OCI-LY7 (cell line): ENCODE results near the gene TSPAN1. TPM values are rescaled to one million over a fixed set of nuclear protein-coding genes. Genes with fewer than 3 reads are reported as not detected.
"Not testable (repeated sequence)": the region's sequence is repeated elsewhere in the genome, so short reads cannot be mapped to it uniquely, and the experiment has no call there.

Source experiments
- BruUV-seq: library from RNA; stranded (reverse); fragments of 400-500 nt; replicated peaks from 2 replicates; lab custom pipeline; 2021; lab: Mats Ljungman, UMichigan
- CTCF ChIA-PET: fragments of 300-600 bp; sonication (Branson Sonifier 250); formaldehyde crosslinking; loops from one replicate; lab custom pipeline; 2022; ENCODE audit warnings: antibody characterized with exemption; ENCODE audit not compliant: unreplicated experiment; lab: Charles Lee
- POLR2A ChIA-PET: fragments of 300-600 bp; sonication (Branson Sonifier 250); formaldehyde crosslinking; loops from one replicate; lab custom pipeline; 2022; ENCODE audit warnings: antibody characterized with exemption; lab: Charles Lee
- DNase-seq: peaks from one replicate; pipeline ENCODE4 v3.0.0-alpha.2; 2015; ENCODE audit warnings: low spot score
- H2AFZ ChIP-seq: fragments of 200-600 bp; sonication (generic), shearing (Covaris generic); 2 replicates; pipeline ENCODE4 v1.6.1; 2014; ENCODE audit warnings: mild to moderate bottlenecking, antibody characterized with exemption, low read length, moderate library complexity
- H3K27ac ChIP-seq: fragments of 200-600 bp; sonication (generic); 2 replicates; pipeline ENCODE4 v1.5.1; 2014; ENCODE audit warnings: mixed run types, low read depth, mild to moderate bottlenecking, moderate library complexity, low read length, inconsistent platforms; ENCODE audit not compliant: poor library complexity, severe bottlenecking
- H3K36me3 ChIP-seq: fragments of 200-600 bp; sonication (generic); 2 replicates; pipeline ENCODE4 v1.6.1; 2014; ENCODE audit warnings: mild to moderate bottlenecking, antibody characterized with exemption, low read length, moderate library complexity, mixed read lengths; ENCODE audit not compliant: insufficient read depth
- H3K4me1 ChIP-seq: fragments of 200-600 bp; sonication (generic); 2 replicates; pipeline ENCODE4 v1.5.1; 2014; ENCODE audit warnings: mild to moderate bottlenecking, low read length; ENCODE audit not compliant: insufficient read depth, poor library complexity, severe bottlenecking
- H3K4me2 ChIP-seq: fragments of 200-600 bp; sonication (generic); 2 replicates; pipeline ENCODE4 v1.6.1; 2014; ENCODE audit warnings: mild to moderate bottlenecking, low read length
- H3K4me3 ChIP-seq: fragments of 200-600 bp; sonication (generic); 2 replicates; pipeline ENCODE4 v1.5.1; 2014; ENCODE audit warnings: mild to moderate bottlenecking, low read depth, low read length; ENCODE audit not compliant: poor library complexity, severe bottlenecking
- H3K79me2 ChIP-seq: fragments of 200-600 bp; sonication (generic); 2 replicates; pipeline ENCODE4 v1.6.1; 2016; ENCODE audit warnings: low read depth, mild to moderate bottlenecking, low read length, moderate library complexity, mixed read lengths; ENCODE audit not compliant: insufficient read depth
- H3K9me2 ChIP-seq: fragments of 200-600 bp; sonication (generic); 2 replicates; pipeline ENCODE4 v1.6.1; 2016; ENCODE audit warnings: mild to moderate bottlenecking, low read length, mixed read lengths; ENCODE audit not compliant: insufficient read depth
- H3K9me3 ChIP-seq: fragments of 200-600 bp; sonication (generic); 2 replicates; pipeline ENCODE4 v1.6.1; 2014; ENCODE audit warnings: mild to moderate bottlenecking, mixed run types, low read length, mixed read lengths
- H4K20me1 ChIP-seq: fragments of 200-600 bp; sonication (generic); 2 replicates; pipeline ENCODE4 v1.6.1; 2014; ENCODE audit warnings: mild to moderate bottlenecking, antibody characterized with exemption, low read length, moderate library complexity, mixed read lengths; ENCODE audit not compliant: insufficient read depth
- CTCF ChIP-seq: fragments of 200-600 bp; sonication (generic); conservative IDR thresholded peaks from 2 replicates; pipeline ENCODE4 v1.5.1; 2014; ENCODE audit warnings: mild to moderate bottlenecking, antibody characterized with exemption, low read length, moderate library complexity, mixed read lengths
- EZH2phosphoT487 ChIP-seq: fragments of 200-600 bp; sonication (generic); IDR thresholded peaks from 2 replicates; pipeline ENCODE4 v1.6.1; 2018; ENCODE audit warnings: low read depth, borderline replicate concordance, mild to moderate bottlenecking, mixed run types, antibody characterized with exemption, low read length, moderate library complexity, mixed read lengths
- intact Hi-C: fragments of 100-400 bp; cut with micrococcal nuclease; formaldehyde crosslinking; loops from one replicate; pipeline ENCODE4 v1.10.0; 2022; ENCODE audit not compliant: unreplicated experiment
- total RNA-seq, 2 experiments: library from RNA; depleted of rRNA in 1 of 2; stranded (reverse); fragments of >200 nt in 1 of 2; shearing (Covaris generic) in 1 of 2; gene quantifications; 2 replicates each; pipeline ENCODE4 v1.2.3, GENCODE V29; 2014 to 2022

Gene TSPAN1
- total RNA-seq, 2 experiments from 2014 or later: not detected

GRCh38 chr1:46221749-46222148 is 46.9 kb downstream of the TSPAN1 start:
- Histone ChIP-seq H2AFZ (no peak overlapping the region), H4K20me1 (no peaks in the 10 kb centered on the region), H3K9me3 (no peaks in the 10 kb centered on the region), H3K79me2 (no peaks in the 10 kb centered on the region), H3K27ac (no peak overlapping the region), H3K4me3 (no peak overlapping the region), H3K9me2 (no peaks in the 10 kb centered on the region), H3K36me3 (no peaks in the 10 kb centered on the region), H3K4me1 (peaks cover 18% of the 10 kb centered on the region), H3K4me2 (no peak overlapping the region)
- TF ChIP-seq CTCF: no peak
- TF ChIP-seq EZH2phosphoT487: no peak
- POLR2A ChIA-PET: no interaction called here
- CTCF ChIA-PET: no interaction called here
- DNase-seq: no peak
- no TSS peak for BruUV-seq
- intact Hi-C loops: loop anchor here (10.0 kb wide), 1 partner anchor 607 kb away; no protein-coding TSS in a partner anchor

- peak overlapping the region; percentile 57 for H2AFZ ChIP-seq
- ChIA-PET POLR2A (interaction anchor here (0.6 to 1.5 kb wide), 9 partner anchors 9 to 185 kb away, joined by 3 to 7 read pairs (median 4); partner anchors contain the start of gene POMGNT1), CTCF (interaction anchor here (0.9 to 1.9 kb wide), 8 partner anchors 12 to 293 kb away, joined by 3 to 13 read pairs (median 6); partner anchors contain the start of genes P3R3URF and POMGNT1)
- peak; percentile 39 for DNase-seq
- H3K9me3 ChIP-seq, H3K9me2 ChIP-seq, BruUV-seq, H3K4me3 ChIP-seq, H3K36me3 ChIP-seq, H3K79me2 ChIP-seq, H4K20me1 ChIP-seq: not testable (repeated sequence)
- peak overlapping the region; percentile 22 for H3K27ac ChIP-seq
- intact Hi-C loops: loop anchor here (1.0 to 10.0 kb wide), 4 partner anchors 25 to 608 kb away; partner anchors contain the start of gene POMGNT1
- peaks cover 18% of the 10 kb centered on the region for H3K4me1 ChIP-seq
- peak overlapping the region; percentile 46; the same call in 1 of the 2 replicates for H3K4me2 ChIP-seq
These were observed 48.2 kb downstream of the TSPAN1 start for GRCh38 chr1:46223055-46223454.

- intact Hi-C loops: loop anchor here (1.0 to 10.0 kb wide), 4 partner anchors 25 to 609 kb away; partner anchors contain the start of gene POMGNT1
- Histone ChIP-seq H3K36me3 (no peaks in the 10 kb centered on the region), H4K20me1 (no peaks in the 10 kb centered on the region), H3K9me2 (no peaks in the 10 kb centered on the region), H3K4me2 (peak overlapping the region; percentile 46; the same call in 1 of the 2 replicates), H3K4me3 (no peak overlapping the region), H3K79me2 (no peaks in the 10 kb centered on the region), H3K27ac (peak overlapping the region; percentile 22), H3K9me3 (no peaks in the 10 kb centered on the region), H2AFZ (peak overlapping the region; percentile 57), H3K4me1 (peaks cover 18% of the 10 kb centered on the region)
- peak; percentile 91 for DNase-seq
- BruUV-seq: no TSS peak
- ChIA-PET CTCF (interaction anchor here (0.5 to 1.9 kb wide), 13 partner anchors 11 to 293 kb away, joined by 3 to 15 read pairs (median 5); partner anchors contain the start of genes P3R3URF and POMGNT1), POLR2A (interaction anchor here (0.6 to 1.6 kb wide), 12 partner anchors 9 to 380 kb away, joined by 3 to 7 read pairs (median 4); partner anchors contain the start of gene POMGNT1)
- peak; percentile 100 for TF ChIP-seq CTCF
- TF ChIP-seq EZH2phosphoT487: no peak
These were observed 48.6 kb downstream of the TSPAN1 start for GRCh38 chr1:46223472-46223943.
